Activated CD8-positive, alpha-beta memory T cell treated with anti-CD3 and anti-CD28 coated beads, Interleukin-2, amount 50 U/mL, for 48 hours (primary cell): ENCODE measurements around the gene PPP1R12C.
"Not testable (repeated sequence)": the region's sequence is repeated elsewhere in the genome, so short reads cannot be mapped to it uniquely, and the experiment has no call there.

Source experiments
- DNase-seq: peaks from one replicate; pipeline ENCODE4 v3.0.0-alpha.2; 2020

Gene PPP1R12C

DNA sequence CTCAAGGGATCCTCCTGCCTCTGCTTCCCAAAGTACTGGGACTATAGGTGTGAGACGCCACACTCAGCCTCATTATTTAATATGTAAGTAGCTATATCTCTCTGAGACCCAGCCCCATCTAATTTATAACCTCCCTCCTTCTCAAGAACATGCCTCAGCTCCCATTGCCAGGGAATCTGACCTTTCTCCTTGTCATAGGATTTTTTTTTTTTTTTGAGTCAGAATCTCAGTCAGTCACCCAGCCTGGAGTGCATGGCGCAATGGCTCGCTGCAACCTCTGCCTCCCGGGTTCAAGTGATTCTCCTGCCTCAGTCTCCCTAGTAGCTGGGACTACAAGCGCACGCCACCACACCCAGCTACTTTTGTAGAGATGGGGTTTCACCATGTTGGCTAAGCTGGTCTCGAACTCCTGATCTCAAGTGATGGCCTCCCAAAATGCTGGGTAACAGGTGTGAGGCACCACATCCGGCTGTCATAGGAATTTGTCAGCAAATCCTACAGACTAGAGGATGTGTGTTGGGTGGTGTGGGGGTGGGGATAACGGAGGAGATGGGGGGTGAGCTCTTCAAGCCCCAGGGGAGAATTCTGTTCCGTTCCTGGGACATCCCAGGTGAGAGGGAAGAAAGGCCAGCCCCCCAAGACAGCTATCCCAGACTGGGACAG lies 46.8 kb downstream of the PPP1R12C start:
- DNase-seq = no peak

DNA sequence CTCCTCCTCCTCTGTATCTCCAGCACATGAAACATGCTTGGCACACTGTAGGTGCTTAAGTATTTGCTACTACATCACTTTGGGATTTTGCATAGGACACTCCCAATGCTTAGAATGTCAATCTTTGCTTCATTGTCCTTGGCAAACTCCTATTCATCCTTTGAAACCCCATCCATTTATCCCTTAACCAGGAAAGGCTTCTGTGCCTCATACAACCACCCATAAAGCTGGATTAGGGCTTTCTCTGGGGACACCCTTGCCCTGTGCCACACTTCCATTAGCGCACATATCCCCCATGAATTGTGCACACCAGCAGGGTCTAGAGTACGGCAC lies 47.6 kb downstream of the PPP1R12C start:
- no peak for DNase-seq

DNA sequence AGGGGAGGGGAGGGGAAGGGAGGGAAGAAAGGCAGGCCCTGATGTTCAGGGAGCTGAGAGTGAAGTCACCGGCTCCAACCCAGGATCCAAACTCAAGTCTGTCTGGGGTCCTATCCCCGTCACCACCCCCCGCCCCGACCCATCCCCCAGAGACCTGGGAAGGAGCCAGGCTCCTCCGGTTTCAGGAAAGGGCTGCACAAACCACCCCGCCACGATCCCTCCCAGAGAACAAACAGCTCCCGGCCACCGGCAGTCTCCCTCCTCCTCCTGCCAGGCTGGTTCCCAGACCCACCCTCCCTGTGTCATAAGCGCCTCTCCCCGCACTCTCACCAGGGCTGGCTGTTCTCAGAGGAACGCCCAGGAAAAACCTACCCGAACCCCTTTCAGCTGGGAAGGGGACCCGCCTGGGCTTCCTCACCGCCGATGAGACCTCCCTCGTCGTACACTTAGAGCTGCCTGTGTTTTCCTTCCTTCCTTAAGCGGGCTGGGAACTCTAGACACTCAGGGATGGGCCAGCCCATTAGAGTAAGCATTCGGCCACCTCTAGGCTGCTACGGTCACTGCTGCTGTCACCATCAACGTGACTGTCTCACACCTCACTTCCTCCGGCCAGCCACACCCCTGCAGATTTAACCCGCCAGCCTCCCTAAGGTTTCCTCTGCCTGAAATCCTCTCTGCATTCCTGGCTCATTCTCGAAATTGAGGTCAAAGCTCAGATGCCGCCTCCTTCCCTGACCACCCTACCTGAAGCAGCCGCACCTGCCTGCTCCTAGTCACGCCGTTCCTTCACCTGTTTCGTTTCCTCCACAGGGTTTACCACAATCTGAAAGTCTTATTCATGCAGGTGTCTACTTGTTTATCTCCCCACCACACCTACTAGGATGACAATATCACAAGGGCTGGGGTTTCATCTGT lies 48.2 kb downstream of the PPP1R12C start:
- no peak for DNase-seq

DNA sequence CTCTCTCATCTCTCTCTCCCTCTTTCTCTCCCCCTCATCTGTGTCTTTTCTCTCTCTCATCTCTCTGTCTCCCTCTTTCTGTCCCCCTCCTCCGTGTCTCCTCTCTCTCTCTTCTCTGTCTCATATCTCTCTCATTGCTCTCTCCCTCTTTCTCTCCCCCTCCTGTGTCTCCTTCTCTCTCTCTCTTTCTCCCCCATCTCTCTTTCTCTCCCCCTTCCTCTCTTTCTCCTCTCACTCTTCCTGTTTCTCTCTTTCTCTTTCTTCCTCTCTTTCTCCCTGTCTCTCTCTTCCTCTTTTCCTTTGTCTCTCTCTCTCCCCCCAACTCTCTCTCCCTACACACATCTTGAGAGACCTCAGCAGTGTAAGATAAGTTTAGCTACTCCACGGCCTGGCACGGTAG lies 49.6 kb downstream of the PPP1R12C start:
- no peak for DNase-seq

DNA sequence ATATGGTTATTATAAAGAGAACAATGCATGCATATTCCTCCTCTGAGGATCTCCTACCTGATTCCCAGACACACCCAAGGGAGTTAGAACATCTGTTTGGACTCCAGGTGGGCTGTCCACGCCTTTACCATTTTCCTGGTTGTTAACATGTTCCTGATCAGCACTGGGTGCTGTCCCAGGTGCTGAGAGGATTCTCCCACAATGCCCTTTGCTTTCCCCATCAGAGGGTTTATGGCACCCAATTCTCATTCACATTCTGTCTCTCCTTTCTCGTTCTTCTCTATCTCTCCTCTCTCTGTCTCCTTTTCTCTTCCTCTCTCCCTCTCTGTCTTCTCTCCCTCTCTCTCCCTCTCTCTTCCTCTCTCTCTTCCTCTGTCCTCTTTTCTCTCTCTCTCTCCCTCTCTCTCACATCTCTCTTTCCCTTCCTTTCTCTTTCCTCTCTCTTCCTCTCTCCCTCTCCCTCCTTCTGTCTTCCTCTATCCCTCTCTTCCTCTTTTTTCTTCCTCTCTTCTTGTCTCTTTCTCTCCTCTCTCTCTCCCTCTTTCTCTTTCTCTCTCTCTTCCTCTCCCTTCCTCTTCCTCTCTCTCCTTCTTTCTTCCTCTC lies 51.2 kb downstream of the PPP1R12C start:
- DNase-seq = no peak

DNA sequence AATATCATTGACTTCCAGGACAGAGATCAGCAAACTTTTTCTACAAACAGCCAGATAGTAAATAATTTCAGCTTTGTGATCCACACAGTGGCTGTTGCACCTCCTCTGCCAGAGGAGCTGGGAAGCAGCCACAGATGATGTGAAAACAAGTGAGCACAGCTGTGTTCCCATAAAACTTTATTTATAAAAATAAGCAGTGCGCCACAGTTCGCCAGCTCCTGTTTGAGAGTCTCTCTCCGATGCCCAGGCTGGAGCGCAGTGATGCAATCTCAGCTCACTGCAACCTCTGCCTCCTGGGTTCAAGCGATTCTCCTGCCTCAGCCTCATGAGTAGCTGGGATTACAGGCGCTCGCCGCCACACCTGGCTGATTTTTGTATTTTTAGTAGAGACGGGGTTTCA lies 51.9 kb downstream of the PPP1R12C start:
- DNase-seq = not testable (repeated sequence)

DNA sequence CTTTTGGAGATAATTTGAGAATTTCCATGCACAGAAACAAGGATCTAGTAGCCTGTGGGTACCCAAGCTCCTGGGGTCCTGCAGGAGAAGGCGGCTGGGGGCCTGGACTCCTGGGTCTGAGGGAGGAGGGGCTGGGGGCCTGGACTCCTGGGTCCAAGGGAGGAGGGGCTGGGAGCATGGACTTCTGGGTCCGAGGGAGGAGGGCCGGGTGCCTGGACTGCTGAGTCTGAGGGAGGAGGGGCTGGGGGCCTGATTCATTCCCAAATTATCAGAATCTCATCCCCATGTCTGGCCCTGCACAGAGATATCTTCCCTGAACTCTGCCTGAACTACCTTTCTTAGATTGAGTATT lies 54.0 kb downstream of the PPP1R12C start:
- DNase-seq = no peak

DNA sequence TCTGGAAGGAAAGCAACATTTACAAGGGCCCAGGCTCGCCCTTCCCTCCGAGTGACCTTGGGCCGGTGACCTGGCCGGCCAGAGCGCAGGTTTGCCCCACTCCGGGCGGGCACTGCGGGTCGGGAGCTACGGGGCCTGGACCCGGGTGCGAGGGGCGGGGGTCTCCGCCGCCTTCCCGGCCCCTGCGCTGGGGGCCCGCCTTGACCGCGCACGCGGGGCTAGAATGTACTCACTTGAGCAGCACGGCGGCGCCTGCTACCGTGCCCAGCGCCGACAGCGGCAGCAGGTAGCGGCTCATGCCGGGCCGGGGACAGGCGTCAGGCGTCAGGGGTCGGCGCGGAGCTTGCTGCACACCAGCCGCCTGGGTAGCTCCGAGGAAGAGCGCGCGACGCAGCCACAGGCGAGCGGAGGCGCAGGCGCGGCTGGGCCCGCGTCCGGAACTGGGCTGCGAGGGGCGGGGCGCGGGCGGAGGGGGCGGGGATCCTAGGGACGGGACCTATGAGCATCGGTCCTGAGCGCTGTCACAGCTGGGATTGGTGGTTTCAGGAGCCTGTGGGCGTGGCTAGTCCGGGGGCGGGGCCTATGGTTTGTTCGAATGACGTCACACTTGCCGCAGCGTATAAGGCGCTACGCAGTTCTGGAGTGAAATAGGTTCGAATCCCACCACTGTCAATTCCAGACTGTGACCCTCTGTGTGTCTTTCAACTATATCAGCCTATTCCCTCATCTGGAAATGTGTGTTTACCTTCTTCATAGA lies 54.5 kb downstream of the PPP1R12C start, which contains the start of gene RDH13:
RDH13 (minus strand) TSS at position 414 of the 757 bp plus-strand sequence; CDS start at position 298, 116 bp downstream.
- peak; percentile 100 for DNase-seq

DNA sequence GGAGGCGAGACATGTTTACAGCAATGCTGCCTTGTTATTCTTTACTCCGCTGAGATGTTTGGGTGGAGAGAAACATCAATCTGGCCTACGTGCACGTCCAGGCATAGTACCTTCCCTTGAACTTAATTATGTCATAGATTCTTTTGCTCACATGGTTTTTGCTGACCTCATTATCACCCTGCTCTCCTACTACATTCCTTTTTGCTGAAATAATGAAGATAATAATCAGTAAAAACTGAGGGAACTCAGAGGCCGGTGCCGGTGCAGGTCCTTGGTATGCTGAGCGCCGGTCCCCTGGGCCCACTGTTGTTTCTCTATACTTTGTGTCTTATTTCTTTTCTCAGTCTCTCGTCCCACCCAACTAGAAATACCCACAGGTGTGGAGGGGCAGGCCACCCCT lies 57.1 kb downstream of the PPP1R12C start:
- not testable (repeated sequence) for DNase-seq

DNA sequence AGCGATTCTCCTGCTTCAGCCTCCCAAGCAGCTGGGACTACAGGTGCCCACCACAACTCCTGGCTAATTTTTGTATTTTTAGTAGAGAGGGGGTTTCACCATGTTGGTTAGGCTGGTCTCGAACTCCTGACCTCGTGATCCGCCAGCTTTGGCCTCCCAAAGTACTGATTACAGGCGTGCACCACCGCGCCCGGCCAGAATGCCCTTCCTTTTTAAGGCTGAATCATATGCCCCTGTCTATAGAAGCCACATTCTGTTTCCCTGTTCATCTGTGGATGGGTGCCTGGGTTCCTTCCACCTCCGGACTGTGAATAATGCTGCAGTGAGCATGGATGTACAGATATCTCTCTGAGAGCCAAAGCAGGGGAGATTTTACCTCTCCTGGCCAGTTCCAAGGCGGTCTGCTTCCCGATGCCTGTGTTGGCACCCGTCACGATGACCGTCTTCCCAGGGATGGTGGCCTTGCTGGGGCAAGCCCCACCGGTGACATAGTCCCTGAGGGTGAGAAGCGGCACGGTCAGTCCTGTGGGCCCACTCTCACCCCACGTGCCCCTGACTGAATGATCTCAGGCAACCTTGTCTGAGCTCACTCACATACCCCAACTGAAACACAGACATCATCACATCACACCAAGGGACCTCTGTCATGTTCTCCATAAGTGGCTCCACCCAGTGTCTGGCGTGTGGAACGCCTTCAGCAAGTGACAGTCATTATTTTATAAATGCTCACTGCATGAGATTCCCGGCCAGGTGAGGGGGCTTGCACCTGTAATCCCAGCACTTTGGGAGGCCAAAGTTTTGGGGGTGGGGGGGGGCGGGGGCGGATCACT lies 58.4 kb downstream of the PPP1R12C start:
- DNase-seq = no peak

DNA sequence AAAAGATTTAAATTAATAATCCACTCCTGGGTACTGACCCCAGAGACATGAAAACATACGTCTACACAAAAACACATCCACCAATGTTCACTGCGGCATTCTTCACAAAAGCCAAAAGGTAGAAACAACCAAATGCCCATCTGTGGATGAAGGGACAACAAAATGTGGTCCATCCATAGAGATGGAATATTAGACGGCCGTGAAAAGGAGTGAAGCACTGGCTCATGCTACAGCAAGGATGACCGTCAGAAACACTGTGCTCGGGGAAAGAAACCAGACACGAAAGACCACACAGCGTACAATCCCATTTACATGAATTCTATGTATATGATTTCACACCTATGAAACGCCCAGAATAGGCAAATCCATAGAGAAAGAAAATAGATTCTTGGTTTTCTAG lies 60.6 kb downstream of the PPP1R12C start:
- no peak for DNase-seq

DNA sequence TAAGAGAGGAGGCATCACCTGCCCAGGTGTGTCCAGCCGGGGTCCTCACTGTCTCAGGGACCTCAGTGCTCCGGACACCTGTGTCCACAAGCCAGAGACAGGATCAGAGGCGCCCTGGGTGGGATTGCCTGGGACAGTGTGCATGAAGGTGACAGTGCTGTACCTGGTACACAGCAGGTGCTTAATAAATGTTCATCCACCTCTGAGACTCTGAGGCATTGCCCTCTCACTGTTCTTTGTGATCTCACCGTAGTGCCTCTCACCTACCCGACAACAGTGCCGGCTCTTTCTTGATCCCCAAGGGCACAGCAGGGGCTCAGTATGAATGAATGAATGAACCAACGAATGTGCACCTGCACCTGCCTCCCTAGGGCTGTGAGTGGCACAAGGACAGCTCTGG lies 63.7 kb downstream of the PPP1R12C start:
- no peak for DNase-seq

DNA sequence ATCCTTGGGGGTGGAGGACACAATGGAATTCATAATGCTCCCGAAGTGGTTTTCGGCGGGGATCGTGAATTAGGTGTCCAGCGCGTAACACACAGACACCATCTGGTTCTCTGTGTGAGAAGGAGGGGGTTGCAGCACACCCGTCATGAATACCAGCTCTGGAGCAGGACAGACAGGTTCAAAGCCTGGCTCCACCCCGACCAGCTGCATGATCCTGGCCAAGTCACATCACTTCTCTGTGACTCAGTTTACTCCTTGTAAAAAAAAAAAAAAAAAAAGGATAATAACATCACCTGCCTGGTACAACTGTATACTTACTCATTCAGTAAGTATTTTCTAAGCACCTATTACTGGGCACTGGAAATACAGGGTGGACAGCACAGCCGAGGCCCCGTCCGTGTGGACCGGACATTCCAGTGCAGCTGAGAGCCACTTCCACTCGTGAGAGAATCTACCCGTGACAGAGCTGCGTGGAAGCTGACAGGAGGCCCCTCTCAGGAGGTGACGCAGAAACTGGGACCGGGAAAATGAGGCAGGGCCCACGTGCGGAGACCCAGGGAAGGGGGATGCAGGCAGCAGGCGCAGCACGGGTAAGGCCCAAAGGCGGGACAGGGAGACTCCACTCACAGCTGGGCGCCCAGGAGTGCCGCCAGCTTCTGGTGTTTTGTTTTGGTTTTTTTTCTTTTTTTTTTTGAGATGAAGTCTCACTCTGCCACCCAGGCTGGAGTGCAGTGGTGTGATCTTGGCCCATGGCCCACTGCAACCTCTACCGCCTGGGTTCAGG lies 66.5 kb downstream of the PPP1R12C start:
- no peak for DNase-seq

DNA sequence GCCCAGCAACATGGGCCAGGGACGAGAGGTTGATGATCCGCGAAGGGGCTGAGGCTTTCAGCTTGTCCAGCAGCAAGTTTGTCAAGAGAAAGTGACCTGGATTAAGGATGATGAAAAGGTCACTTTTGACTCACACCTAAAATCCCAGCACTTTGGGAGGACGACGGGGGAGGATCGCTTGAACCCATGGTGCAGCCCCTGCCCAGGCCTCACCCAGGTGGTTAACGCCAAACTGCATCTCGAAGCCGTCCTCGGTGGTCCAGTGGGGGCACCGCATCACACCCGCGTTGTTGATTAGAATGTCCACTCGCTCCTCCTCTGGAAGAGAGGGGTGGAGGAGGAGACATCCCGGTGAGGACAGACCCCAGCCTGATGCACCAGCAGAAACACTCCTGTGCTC lies 69.0 kb downstream of the PPP1R12C start:
- DNase-seq = no peak

DNA sequence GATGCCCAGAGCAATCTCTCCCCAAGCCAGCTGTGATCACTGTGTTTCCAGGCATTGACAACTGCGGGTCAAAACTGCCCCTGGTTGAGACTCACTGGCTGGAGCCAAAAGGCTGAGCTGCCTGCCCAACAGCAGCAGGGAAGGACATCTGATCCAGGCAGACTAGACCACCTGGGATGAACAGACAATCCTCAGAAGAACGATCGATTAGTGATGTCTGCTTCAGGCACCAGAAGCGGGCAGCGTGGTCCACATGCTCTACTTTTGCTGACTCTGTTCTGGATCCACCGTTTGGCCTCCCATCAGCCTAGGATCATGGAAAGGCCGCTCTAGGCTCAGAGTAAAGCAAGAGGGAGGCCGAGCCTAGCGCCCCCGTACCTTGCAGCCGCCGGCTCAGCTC lies 69.5 kb downstream of the PPP1R12C start:
- DNase-seq = no peak

DNA sequence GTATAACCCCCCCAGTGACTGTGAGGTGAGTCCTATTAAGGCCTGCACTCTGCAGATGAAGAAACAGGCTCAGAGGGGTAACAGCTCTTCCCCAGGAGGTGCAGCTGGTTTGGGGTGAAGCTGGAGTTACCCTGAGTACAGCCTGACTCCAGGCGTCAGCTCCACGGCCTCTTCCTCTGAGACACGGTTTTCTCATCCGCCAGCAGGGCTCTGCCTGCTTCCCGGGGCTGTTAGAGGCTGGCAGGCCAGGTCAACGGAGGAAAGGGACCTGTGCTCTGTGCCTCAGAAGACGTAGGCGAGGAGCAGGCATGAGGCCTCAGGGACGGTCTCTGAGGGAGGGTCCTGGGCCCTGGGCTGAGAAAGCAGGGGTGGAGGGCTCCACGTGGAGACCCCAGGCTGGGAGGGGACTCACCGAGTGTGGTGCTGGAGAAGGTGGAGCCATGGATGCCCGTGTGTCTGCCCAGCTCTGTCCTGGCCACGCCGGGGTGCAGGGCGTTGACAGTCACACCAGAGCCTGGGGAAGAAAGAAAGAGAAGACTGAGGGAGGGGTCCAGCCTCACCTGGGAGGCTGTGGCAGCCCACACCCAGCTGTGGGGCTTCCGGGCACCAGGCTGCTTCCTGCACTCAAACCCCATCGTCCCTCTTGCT lies 70.3 kb downstream of the PPP1R12C start:
- DNase-seq = no peak

DNA sequence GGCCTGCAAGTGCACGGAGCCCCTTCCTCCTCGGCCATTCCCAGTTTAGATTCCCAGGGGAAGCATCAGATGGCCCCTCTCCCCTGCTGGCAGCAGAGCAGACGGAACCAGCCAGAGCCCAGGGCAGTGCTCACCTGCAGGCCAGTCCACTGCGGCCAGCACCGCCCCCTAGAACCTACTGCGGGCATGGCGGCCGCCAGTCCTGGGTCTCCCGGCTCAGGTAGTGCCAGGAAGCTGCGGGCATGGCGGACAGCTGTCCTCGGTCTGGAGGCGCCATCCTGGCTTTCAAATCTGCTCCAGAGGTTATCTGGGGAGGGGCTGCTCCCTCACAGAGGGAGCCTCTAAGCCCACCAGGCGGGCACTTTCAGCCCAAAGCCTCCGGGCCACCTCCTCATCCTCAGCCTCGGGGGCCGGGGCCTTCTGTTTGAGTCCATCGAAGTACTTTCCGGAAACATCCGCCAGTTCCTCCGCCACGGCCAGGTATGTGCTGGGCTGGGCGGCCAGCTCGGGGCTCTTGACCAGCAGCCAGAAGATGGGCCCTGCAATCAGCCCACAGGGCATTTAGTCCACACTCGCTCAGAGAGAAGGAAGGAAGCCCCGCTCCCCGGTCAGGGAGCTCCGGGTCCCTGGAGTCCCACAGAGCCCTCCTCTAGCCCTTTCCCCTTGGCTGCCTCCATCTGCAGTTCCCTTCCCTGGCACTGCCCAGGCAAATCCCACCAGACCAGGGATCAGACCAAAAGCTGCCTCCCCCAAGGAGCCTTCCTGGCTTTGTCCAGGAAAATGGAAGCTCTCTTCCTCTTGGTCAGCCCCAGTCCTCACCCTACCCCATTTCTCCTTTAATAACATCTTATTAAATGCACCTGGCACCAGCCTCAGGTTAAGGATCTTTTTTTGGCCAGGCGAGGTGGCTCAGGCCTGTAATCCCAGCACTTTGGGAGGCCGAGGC lies 72.4 kb downstream of the PPP1R12C start:
- no peak for DNase-seq

DNA sequence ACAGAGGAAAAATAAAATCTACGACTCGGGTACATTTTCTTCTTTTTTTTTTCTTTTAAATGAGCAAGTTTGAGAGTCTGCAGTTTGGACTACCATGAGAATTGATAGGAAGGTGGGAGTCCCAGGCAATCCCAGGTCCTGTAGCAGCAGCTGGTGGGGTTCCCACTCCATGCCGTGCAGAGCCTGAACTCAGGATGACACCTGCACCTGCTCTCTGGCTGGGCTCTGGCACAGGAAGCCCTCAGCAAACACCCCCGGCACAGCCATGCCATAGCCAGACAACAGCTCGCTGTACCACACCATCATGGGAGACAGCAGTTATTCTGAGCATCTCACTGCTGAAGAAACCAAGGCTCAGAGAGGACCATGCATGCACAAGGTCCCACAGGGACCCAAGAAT lies 73.2 kb downstream of the PPP1R12C start:
- DNase-seq = no peak

DNA sequence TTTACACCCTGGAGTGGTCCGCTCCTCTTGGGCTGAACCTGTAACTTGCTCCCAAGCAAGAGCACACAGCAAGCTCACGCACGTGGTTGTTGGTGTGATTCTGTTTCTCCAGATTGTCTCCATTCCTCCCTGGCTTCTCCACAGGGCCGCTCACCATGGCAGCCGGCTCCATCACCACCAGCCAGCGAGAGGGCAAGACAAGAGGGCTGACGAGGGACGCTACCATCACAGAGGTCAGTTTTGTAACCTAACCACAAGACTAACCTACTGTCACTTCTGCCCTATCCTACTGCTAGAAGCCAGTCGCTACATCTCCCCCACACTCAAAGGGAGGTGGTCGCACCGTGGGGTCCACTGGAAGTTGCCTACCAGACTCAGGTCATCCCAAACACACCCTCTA lies 74.7 kb downstream of the PPP1R12C start:
- no peak for DNase-seq

DNA sequence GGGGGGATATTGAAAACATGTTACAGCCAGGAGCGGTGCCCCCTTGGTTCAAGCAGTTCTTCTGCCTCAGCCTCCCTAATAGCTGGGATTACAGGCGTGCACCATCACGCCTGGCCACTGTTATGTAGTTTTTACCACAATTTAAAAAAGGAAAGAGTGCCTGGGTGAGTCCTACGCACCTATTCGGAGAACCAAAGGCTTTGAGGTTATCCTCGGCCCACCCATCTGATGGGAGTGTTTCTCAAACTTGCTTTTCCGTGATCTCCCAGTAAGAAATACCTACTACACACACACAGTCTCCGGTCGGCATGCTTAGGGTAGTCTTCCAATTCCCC lies 75.1 kb downstream of the PPP1R12C start:
- DNase-seq = no peak
